ENCODE measurements around the gene SLC22A4.

SLC22A4 gene

DNA sequence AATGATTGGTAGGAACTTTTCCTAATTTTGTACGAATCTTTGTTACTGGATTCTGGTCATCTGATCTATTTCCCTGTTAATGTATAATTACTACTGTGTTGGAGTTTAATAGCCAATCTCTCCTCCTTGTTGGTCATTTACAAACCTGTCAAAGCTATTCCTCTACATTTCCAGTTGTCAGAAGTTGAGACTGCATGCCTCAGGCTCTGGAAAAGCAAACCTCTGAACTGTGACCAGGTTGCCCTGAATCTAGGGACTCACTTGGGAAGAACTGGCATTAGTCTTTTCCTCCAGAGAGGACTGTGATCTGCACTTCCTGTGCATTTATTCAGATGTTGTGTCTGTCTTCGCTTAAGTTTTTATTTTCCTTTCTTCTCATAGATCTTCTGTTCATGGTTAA lies 20.6 kb upstream of the SLC22A4 start:
- in situ Hi-C loops (cut with MboI; ENCODE audit: low sequenced_read_pairs) = no loop called here

DNA sequence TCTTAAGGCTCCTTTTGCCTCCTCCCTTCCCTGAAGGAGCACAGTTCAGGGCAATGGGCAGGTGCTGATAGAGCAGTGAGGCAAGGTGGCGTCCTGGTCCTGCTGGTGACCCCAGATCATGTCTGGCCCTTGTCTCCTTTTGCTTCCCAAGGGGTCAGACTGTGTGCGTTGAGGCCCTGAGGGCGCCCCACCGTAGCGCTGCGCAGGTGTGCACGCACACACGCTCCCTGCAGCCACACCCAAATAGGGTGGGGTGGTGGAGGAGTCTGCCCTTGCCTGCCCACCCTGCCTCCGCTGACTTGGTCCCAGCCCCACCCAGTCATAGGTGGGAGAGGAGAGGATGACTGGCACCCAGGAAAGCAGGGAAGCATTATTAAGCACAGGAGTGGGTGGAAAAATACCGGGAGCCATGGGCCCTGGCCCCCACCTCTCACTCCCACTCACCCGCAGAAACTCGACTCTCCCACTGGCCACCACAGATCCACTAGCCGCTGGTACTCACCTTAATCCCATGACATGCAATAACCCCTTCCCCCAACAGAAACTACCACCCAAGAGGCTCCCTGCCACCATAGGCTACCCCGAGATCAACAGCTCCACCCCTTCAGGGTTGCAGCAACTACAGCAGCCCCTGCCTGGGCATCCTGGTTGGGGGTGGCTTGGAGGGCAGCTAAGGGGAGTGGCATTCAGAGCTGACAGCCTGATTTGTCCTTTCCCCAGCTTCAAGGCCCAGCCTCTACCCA lies 20.0 kb upstream of the SLC22A4 start:
- in situ Hi-C loops (cut with MboI; ENCODE audit: low sequenced_read_pairs) = no loop called here

DNA sequence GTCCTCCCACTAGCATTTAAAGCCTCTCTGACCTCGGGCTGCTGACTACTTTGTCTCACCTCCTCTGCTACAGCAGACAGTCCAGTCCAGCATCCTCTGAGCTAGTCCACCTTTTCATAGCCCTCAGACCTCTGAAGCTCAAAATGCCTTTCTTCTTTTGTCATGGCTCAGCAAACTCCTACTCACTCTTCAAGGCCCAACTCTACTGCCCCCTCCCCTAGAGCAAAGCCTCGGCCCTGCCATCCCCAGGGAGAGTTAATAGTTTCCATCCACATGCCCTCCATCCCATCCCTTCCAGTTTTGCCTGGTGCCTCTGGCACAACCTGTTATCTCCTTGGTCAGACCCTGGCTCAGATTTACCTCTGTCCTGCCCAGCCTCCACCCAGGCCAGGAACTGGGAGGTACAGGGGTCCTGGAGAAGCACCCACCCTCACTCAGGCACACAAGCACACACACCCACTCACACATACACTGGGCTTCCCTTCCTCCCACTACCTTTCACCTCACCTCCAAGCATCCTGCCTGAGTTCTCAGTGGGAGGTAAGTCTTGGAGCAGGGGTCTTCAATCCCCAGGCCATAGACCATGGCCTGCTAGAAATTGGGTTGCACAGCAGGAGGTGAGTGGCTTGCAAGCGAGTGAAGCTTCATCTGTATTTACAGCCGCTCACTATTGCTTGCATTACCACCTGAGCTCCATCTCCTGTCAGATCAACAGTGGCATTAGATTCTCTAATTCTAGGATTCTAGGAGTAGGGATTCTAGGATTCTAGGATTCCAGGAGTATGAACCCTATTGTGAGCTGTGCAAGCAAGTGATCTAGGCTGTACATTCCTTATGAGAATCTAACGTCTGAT lies 18.6 kb upstream of the SLC22A4 start:
- in situ Hi-C loops (cut with MboI; ENCODE audit: low sequenced_read_pairs) = no loop called here

DNA sequence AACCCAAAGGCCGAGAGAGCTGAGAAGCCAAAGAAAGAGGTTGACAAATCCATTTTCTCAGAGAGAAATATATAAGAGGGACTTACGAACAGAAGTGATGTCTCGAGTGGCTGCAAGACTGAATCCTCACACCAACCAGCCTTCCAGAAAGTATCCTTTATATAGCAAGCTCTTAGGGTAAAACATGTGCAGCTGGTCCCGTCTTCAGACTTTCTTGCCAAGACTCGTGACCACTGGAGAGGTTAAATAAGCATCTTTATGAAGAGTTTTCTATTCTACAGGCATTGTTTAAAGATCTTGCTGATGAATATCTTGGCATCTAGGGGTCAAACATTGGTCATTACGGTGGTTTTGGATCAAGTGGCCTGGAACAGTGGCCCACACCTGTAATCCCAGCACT lies 16.9 kb upstream of the SLC22A4 start:
- in situ Hi-C loops (cut with MboI; ENCODE audit: low sequenced_read_pairs) = no loop called here

DNA sequence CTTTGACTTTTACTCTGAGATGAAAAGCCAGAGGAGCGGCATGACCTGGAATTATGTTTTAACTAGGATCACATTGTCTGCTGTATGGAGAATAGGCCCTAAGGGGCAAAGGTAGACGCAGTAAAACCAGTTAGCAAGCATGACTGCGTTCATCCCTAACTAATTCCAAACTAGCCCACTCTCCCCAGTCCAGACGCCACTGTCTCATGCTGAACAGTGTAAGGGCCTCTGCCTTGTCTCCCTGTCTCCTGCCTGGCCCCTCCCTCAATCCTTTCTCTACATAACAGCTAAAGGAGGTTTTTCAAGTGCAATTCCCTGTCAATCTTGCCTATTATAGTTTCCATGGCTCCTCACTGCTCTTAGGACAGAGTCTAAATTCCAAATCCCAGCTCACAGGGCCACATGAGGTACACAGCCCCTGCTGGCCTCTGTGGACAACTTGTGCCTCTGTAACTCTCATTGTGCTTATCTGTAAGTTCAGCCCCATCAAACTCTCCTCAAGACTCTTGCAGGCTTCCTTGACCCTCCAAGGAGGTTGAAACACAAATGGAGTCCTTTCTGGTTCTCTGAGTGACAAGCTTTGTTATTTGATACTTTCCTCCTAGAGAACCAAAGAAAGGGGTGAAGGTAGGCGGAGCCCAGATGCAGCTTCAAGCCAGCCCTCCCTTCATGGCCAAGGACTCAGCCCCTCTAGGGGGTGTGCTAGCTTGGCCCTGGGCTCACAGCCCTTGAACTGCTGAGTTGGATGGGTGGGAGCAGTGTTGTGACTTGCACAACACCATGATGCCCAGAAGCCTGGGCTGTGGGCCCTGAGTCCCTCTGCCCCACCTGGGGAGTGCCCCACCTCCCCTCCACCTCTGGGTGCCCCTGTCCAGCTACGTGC lies 16.0 kb upstream of the SLC22A4 start:
- in situ Hi-C loops (cut with MboI; ENCODE audit: low sequenced_read_pairs) = no loop called here

DNA sequence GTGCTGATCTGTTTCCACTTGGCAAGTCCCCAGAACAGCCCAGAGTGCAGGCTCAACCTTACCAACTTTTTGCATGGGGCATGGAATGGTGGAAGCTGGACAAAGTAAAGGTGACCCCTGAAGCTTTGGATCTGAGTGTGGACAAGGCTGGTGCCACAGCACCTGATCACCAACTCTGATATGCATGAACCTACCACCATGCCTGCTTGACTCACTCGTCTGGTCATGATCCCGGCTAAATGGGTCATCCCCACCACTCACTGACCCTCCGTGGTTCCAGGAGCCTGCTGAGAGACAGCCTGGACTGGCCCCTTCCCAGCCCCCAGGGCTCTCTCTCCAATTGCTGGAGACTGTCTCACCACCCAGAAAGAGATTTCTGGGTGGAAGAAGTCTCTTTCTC lies 14.4 kb upstream of the SLC22A4 start:
- in situ Hi-C loops (cut with MboI; ENCODE audit: low sequenced_read_pairs) = no loop called here

DNA sequence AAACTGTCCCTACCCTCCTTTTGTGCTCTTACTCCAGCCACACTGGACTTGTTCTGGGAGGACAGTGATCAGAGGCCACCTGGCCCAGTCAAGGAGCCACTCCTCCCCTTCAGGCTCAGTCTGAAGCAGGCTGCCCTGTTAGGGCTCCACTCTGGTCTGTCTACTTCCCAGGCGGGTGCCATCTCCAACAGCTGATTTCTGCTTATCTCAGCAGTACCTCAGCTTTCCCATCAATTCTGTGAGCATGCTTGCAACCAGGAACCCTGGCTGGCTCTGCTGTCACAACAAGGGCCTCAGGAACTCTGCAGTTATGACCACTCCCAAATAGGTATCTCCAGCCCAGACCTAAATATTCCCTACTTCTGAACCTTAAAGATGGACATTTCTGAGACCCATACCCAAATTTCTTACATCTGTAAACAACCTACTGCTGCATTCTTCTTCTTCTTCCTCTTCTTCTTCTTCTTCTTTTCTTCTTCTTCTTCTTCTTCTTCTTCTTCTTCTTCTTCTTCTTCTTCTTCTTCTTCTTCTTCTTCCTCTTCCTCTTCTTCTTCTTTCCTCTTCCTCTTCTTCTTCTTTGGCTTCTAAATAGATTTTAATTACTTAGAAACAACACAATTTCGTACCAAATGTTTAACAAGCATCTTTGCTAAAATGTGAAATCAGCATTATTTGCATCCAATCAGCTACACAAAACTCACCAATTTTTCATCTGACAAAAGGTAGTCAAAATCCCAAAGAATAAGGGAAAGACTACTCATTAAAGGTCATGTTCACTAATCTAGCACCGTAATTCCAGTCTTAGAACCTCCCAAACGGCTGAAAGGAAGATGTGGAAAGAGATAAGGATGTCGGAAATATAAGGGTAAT lies 13.6 kb upstream of the SLC22A4 start:
- in situ Hi-C loops (cut with MboI; ENCODE audit: low sequenced_read_pairs) = no loop called here

DNA sequence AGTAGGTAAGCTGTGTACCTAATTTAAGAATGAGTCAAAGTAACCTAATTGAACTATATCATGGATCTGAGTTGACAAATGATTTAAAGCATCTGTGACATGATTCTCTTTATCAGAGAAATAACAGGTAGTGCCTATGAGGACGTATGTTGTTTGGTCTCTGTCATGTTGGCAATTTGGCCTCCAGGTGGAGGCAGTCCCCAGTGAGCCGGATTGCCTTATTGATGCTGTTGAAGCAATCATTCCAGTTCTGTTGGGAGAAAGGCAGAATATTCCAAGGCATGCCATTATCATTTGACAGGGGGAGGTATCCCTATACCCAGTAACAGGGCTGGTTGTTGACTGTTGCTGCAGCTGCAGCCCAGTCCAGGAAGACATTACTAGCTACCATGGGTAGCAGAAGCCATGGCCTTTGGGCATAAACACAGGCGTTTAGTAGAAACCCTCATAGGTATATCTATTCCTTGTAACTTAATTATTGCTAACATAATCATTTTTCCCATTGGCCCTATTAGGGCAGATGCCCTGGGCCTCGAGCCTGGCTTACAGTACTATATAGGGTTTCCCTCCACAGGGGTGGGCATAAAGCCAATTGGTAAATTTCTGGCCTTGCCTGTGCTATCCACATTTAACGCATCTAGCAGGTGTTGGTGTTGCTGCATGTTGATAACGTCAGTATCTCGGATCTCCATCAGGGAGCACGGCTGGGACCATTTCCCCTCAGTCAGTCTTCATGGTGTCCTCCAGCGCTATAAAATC lies 12.2 kb upstream of the SLC22A4 start:
- in situ Hi-C loops (cut with MboI; ENCODE audit: low sequenced_read_pairs) = no loop called here

DNA sequence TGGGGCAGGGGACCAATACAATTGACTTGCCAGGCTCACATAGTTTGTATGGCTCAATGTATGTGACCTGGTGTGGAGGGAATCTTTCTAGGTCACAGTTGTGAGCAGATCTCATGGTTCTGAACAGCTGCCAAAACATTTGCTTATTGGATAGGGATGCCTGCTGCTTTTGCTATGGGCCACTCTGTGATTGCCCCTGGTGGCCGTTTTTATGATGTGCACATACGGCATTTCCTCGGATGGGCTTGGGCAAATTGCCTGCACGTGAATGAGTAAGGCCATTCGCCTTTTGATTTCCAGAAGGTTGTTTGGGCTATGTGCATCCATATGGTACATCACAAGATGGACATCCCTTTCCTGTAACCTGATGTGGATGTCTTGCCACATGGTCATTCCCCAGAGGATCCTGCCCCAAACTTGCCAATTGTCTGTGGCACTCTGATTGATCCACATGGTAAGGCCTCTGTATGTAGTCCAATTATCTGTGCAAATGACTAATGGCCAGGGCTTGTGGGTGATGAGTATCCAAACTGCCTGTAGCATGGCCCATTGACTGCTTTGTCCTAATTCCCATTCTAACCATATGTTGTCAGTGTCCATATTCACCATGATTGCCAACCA lies 10.7 kb upstream of the SLC22A4 start:
- in situ Hi-C loops (cut with MboI; ENCODE audit: low sequenced_read_pairs) = no loop called here

DNA sequence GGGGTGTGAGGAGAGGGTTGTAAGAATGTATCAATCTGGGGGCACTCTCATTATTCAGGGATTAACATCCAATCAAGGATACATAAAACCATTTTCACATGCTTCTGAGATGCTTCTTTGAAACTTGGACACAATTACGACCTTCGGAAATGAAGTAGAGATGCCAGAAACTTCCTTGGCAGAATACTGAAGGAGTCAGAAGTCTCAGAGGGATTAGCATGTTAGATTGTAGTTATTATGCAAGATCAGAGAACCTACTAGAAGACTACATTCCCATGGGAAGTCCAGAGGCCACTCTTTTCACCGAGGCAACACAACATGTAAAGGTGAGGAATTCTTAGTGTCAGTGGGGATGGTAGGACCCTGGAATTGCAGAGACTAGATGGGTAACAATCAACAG lies 5.1 kb upstream of the SLC22A4 start:
- in situ Hi-C loops (cut with MboI; ENCODE audit: low sequenced_read_pairs) = no loop called here

DNA sequence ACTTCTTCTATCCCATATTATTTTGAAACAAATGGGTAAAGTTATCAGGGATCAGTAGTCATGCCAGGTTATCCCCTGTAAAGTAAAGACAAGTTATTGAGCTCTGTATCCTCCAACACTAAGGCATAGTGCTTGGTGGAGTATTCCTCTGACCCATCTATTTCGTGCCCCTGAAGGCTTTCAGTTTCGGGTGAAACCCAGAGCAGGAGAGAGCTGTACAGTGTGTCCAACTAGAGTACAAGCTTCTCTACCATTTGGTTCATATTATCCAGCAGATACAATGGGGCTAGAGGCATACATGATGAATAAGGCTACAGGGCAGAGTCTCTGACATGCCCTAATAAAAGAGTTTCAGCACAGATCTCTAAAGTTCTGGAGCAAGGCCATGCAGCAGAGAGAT lies 3.2 kb upstream of the SLC22A4 start:
- in situ Hi-C loops (cut with MboI; ENCODE audit: low sequenced_read_pairs) = no loop called here

DNA sequence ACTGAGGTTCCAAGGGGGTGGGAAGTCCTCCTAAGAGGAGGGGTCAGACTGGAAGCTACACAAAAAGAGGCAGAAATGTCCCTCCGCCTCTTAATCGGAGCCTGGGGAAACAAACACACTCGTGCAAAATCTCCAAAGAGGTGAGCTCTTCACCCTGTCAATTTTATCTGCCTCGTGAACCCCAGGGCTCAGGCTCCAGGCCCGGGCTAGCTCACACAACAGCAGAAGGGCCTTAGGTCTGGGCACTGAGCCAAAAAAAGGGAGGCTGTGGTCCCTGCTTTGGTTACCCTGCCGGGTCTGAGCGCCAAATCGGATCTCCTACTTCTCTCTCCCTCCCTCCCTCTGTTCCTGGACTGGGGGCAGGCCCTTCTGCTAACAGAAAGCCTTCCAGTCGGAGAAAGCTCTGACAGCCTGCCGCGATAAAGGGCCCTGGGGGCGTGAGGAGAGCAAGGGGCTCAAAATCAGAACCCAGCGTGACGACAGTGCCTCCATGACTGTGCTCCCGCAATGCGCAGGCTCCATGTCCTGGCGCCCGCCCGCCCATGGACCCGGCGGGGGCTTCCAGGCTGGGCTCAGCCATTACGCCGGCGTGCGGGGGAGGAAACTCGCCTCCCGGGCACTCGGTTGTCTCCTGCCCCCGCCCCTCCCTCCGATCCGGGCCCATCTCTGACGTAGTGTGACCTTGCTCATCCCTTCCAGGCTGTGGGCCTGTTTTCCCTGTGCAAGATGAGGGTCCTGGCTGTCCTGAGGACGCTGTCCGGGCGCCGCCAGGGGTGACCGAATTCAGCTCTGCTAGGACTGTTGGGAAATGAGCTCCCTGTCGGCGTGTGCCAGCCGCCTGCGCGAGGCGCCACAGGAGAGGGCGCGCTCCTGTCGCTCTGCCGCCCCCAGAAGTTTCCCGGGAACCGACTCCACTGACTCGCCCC lies 865 bp upstream of the SLC22A4 start:
- in situ Hi-C loops (cut with MboI; ENCODE audit: low sequenced_read_pairs) = no loop called here

DNA sequence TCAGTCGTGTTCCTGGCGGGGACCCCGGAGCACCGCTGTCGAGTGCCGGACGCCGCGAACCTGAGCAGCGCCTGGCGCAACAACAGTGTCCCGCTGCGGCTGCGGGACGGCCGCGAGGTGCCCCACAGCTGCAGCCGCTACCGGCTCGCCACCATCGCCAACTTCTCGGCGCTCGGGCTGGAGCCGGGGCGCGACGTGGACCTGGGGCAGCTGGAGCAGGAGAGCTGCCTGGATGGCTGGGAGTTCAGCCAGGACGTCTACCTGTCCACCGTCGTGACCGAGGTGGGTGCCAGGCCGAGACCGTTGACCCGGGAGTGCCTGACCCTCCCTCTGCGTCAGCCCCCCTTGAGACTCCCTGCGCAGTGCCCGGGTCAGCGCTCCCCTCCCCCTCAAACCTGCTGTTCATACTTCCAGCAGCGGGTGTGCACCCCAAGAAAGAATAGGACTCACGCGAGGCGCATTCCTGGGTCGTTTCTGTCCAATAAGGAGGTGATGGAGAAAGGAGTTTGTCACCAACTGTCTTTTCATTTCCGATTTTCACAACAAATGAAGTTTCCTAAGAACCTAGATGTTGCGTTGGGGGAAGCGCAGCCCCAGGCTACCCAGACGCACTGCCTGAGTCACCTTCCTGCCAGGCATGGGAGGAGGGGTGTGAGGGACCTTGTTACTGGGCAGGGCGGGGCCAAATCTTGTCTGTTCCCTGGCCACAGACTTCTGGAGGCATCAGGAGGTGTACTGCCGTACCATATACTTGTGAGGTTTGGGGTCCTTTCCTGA lies 722 bp downstream of the SLC22A4 start:
- in situ Hi-C loops (cut with MboI; ENCODE audit: low sequenced_read_pairs) = no loop called here

DNA sequence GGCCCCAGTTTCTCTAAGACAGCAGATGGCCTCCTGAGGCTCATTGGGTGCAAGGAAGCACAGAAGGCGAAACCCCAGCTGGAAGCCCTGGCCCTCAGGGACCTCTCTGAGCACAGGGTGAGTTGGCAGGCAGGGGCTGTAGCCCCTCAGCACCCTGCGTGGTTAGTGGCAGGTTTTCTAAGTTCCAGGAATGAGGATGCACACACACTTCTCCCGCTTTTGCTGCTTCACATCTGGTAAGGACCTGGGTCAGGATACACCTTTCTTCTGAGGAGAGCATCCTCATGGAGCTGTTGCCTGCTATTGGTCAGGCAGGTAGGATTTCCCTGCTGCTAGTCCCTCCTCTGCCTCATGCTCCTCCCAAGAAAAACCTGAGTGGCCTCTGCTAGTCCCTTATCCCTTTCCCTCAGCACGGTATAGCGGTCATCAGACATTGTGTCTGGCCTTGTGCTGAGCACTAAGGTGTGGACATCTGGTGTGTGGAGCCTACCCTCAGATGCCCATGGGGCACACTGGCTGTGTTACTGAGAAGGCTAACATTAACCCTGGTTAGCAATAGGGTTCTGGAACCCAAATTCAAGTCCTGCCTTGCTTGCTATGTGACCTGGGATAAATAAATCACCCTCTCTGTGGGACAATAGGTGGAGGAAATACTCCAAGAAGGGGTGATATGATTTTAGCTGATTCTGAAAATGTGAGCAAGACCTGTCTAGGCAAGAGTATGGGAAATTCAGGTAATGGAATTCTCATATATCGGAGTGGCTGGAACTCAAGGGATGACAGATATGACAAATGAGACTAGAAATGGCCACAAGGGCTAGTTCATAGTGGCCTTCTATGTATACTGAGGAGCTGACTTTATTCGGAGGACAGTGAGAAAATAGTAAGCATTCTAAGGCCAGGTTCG lies 1.6 kb downstream of the SLC22A4 start:
- in situ Hi-C loops (cut with MboI; ENCODE audit: low sequenced_read_pairs) = no loop called here

DNA sequence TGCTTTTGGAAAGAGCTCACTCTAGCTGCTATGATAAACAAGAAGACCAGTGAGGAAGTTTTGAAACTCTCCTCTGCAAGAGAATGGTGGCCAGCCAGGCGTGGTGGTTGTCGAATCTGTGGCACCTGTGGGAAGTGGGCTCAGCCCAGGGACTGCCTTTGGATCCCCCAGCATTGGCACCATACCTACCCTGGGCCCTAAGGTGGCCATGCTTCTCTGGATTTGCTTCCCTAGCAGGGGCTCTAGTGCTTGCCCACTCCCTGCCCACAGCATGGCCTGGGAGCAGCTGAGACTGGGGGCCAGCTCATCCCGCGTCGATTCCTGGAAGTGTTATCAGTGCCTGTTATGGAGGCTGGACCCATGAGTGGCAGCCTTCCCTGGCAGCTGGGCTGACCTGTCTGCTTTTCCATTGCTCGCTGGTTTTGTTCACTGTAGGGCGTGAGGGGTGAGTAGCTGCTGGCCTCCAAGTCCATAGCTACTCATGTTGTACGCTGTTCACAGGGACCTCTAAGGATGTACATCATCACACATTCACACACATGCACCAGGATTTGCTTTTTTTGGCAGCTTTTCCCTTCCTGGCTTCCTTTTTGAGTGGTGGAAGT lies 2.3 kb downstream of the SLC22A4 start:
- in situ Hi-C loops (cut with MboI; ENCODE audit: low sequenced_read_pairs) = no loop called here

Measured in hTERT RPE-1 (cell line).